ENCODE data around the gene PSAPL1. TPM values are rescaled to one million over a fixed set of nuclear protein-coding genes. Genes with fewer than 3 reads are reported as not detected.

PSAPL1 gene
- total and polyA plus RNA-seq, 2 of the 8 experiments (the other 6 are each of a cell fraction or from before 2014, with no cell fraction given) = 0.03 TPM; not detected in 1

- TF ChIP-seq CHD7 (IDR thresholded peaks at IDR 0.05; ENCODE audit: insufficient replicate concordance, low read length) = no peak
Observed at GRCh38 chr4:7414736-7415510, 19.8 kb downstream of the PSAPL1 start (continued).

Measured in H1 (cell line).